ENCODE results near the gene ADAMTS5.

Gene ADAMTS5

GRCh38 chr21:26967062-26967913, at the start of gene ADAMTS5:
Gene ADAMTS5, minus strand, starts transcription at chr21:26967088. Its CDS starts 697 bp downstream, at chr21:26966391.
- no peak for DNase-seq (ENCODE audit: low read depth in 2 of 2)

- DNase-seq (ENCODE audit: low read depth in 2 of 2): no peak
Measured at GRCh38 chr21:27001526-27001925, 34.6 kb upstream of the ADAMTS5 start.

GRCh38 chr21:26983576-26983975, 16.7 kb upstream of the ADAMTS5 start:
- DNase-seq (ENCODE audit: low read depth in 2 of 2): no peak

- DNase-seq (ENCODE audit: low read depth in 2 of 2): no peak
Measured at GRCh38 chr21:26982767-26983166, 15.9 kb upstream of the ADAMTS5 start.

- DNase-seq (ENCODE audit: low read depth in 2 of 2): no peak
Measured at GRCh38 chr21:26977746-26978145, 10.9 kb upstream of the ADAMTS5 start.

- no peak for DNase-seq (ENCODE audit: low read depth in 2 of 2)
Measured at GRCh38 chr21:26973226-26973625, 6.3 kb upstream of the ADAMTS5 start.

GRCh38 chr21:26972192-26972591, 5.3 kb upstream of the ADAMTS5 start:
- no peak for DNase-seq (ENCODE audit: low read depth in 2 of 2)

GRCh38 chr21:26969971-26970725, 3.3 kb upstream of the ADAMTS5 start:
- no peak for DNase-seq (ENCODE audit: low read depth in 2 of 2)

GRCh38 chr21:26966649-26967061, 233 bp downstream of the ADAMTS5 start:
- no peak for DNase-seq (ENCODE audit: low read depth in 2 of 2)

- no peak for DNase-seq (ENCODE audit: low read depth in 2 of 2)
Measured at GRCh38 chr21:26965907-26966581, 844 bp downstream of the ADAMTS5 start.

- DNase-seq (ENCODE audit: low read depth in 2 of 2): no peak
Measured at GRCh38 chr21:26965040-26965906, 1.6 kb downstream of the ADAMTS5 start.

GRCh38 chr21:26964170-26964778, 2.6 kb downstream of the ADAMTS5 start:
- no peak for DNase-seq (ENCODE audit: low read depth in 2 of 2)

GRCh38 chr21:26962621-26963181, 4.2 kb downstream of the ADAMTS5 start:
- DNase-seq (ENCODE audit: low read depth in 2 of 2): no peak

GRCh38 chr21:26961698-26962097, 5.2 kb downstream of the ADAMTS5 start:
- no peak for DNase-seq (ENCODE audit: low read depth in 2 of 2)

GRCh38 chr21:26958788-26959187, 8.1 kb downstream of the ADAMTS5 start:
- no peak for DNase-seq (ENCODE audit: low read depth in 2 of 2)

- no peak for DNase-seq (ENCODE audit: low read depth in 2 of 2)
Measured at GRCh38 chr21:26956813-26957212, 10.1 kb downstream of the ADAMTS5 start.

GRCh38 chr21:26956216-26956615, 10.7 kb downstream of the ADAMTS5 start:
- DNase-seq (ENCODE audit: low read depth in 2 of 2): no peak

- DNase-seq (ENCODE audit: low read depth in 2 of 2): no peak
Measured at GRCh38 chr21:26954662-26955121, 12.2 kb downstream of the ADAMTS5 start.

GRCh38 chr21:26952374-26953066, 14.4 kb downstream of the ADAMTS5 start:
- DNase-seq (ENCODE audit: low read depth in 2 of 2): no peak

- no peak for DNase-seq (ENCODE audit: low read depth in 2 of 2)
Measured at GRCh38 chr21:26949830-26950229, 17.1 kb downstream of the ADAMTS5 start.

Measured in stimulated activated CD4-positive, alpha-beta T cell treated with anti-CD3 and anti-CD28 coated beads, Interleukin-15, amount 100 ng/mL, for 48 hours (primary cell).